BE2C (cell line): Measurements from ENCODE around the gene PSAT1.

Source experiments
- DNase-seq: peaks from one replicate; pipeline ENCODE4 v3.0.0-alpha.2; 2020
- H3K27me3 ChIP-seq: fragments of 250-450 bp; sonication (Bioruptor Pico); 2 replicates; pipeline ENCODE4 v1.5.1; 2020; ENCODE audit warnings: mild to moderate bottlenecking
- H3K36me3 ChIP-seq: fragments of 250-450 bp; sonication (Bioruptor Pico); 2 replicates; pipeline ENCODE4 v1.5.1; 2020; ENCODE audit warnings: mild to moderate bottlenecking
- H3K4me1 ChIP-seq: fragments of 250-450 bp; sonication (Bioruptor Pico); 2 replicates; pipeline ENCODE4 v1.5.1; 2020
- H3K4me3 ChIP-seq: 2 replicates; pipeline ENCODE4 v1.5.1; 2011; ENCODE audit warnings: low read depth, low read length
- H3K9me3 ChIP-seq: fragments of 250-450 bp; sonication (Bioruptor Pico); 2 replicates; pipeline ENCODE4 v1.5.1; 2020
- TF ChIP-seq, protein P1 (sequence below): IDR thresholded peaks from 2 replicates; pipeline ENCODE4 v1.5.1; 2012; ENCODE audit warnings: mild to moderate bottlenecking, low read depth, low read length

The PSAT1 gene

DNA sequence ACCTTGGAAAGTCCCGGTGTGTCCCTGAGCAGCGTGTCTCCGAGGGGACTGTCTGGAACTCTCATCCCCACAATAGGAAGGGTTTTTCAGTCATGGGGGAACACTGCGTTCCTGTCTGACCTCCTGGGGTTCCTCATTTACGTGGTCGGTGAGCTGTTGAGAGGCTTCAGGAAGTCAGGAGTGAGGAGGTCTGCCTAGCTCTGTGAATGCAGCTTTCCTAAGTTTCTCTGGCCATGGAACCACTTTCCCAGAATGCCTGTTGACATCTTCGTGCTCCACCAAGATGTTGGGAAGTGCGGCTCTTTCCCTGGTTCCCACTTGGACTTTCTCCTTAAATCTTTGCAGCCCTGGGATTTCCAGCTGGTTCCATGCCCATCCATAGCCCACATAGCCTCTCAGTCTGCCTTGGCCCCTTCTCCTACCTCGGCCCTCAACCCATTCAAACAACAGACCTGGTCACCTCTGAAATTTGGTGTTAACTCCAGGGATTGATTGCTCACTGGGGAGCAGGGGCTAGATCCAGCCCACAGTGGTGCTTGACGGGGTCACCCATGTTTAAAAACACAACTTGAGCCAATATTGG lies 27.2 kb downstream of the PSAT1 start:
- Histone ChIP-seq H3K36me3 (peaks cover 53% of the 10 kb centered on the region), H3K4me1 (peaks cover 15% of the 10 kb centered on the region), H3K27me3 (no peaks in the 10 kb centered on the region), H3K4me3 (no peak overlapping the region), H3K9me3 (no peaks in the 10 kb centered on the region)
- TF ChIP-seq, protein P1, sequence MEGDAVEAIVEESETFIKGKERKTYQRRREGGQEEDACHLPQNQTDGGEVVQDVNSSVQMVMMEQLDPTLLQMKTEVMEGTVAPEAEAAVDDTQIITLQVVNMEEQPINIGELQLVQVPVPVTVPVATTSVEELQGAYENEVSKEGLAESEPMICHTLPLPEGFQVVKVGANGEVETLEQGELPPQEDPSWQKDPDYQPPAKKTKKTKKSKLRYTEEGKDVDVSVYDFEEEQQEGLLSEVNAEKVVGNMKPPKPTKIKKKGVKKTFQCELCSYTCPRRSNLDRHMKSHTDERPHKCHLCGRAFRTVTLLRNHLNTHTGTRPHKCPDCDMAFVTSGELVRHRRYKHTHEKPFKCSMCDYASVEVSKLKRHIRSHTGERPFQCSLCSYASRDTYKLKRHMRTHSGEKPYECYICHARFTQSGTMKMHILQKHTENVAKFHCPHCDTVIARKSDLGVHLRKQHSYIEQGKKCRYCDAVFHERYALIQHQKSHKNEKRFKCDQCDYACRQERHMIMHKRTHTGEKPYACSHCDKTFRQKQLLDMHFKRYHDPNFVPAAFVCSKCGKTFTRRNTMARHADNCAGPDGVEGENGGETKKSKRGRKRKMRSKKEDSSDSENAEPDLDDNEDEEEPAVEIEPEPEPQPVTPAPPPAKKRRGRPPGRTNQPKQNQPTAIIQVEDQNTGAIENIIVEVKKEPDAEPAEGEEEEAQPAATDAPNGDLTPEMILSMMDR: no peak
- DNase-seq: no peak

DNA sequence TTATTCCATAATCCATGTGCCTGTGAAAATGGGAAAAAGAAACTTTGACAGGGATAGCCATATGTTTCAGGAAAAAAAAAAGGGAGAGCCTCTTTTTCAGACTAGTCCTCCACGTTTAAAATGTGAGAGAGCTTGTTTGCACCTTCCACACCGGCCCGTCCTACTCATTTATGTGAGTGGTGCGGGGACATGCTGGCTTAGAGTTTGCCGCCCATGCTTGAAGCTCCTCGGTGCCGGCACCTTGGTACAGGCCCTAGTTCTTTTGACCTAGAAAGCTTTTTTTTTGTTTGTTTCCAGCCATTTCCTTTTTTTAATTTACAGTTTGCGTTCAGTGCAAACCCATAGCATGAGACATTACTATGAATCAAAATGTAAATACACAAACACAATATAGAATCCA lies 27.8 kb downstream of the PSAT1 start:
- Histone ChIP-seq H3K36me3 (peaks cover 48% of the 10 kb centered on the region), H3K27me3 (no peaks in the 10 kb centered on the region), H3K9me3 (no peaks in the 10 kb centered on the region), H3K4me3 (no peak overlapping the region), H3K4me1 (peaks cover 15% of the 10 kb centered on the region)
- no peak for DNase-seq
- TF ChIP-seq, protein P1: no peak

DNA sequence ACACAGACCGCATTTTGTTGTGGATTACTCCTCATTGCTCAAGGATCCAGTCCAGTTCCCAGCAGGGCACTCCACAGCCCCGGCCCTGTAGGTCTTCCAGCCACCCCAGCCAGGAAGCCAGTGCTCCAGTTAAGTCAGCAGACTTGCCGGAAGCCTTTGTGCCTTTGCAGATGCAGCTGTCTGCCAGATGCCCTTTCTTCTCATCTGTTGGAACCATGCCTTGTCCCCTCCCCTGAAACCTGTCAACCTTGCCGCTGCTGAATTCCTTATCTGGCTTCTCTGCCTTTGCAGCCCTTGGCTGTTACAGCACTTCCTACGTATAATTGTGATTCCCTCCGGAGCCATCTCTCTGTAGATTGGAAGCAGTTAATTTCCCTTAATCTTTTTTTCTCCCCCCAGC lies 28.4 kb downstream of the PSAT1 start:
- peaks cover 50% of the 10 kb centered on the region for H3K36me3 ChIP-seq
- DNase-seq: peak; percentile 96
- peaks cover 15% of the 10 kb centered on the region for H3K4me1 ChIP-seq
- peak overlapping the region; percentile 6; the same call in 1 of the 2 replicates for H3K4me3 ChIP-seq
- TF ChIP-seq, protein P1: no peak
- H3K27me3 ChIP-seq: no peaks in the 10 kb centered on the region
- no peaks in the 10 kb centered on the region for H3K9me3 ChIP-seq

DNA sequence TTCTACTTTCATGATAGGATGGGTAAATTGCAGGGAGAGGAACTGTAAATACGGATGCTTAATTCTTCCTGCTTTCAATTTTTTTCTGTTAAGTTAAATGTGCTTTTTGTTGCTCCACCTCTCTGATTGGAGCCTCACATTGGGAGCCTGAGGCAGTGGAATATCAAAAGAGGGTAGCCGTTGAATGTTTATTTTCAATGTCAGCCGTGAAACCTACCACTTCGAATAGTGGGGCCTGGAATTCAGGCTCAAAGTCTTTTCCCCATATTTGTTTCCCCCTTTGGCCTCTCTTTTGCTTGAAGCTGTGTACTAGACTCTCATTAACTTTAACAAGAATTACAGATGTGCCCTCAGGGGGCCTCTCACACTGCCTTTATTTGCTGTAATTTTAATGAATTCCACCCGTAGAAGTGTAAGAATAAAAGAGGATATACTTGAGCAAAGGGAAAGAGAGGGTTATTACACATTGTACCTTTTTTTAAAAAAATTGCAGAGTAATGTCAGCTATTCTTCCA lies 29.0 kb downstream of the PSAT1 start:
- Histone ChIP-seq H3K27me3 (no peaks in the 10 kb centered on the region), H3K36me3 (peaks cover 52% of the 10 kb centered on the region), H3K4me3 (peak overlapping the region; percentile 6; the same call in 1 of the 2 replicates), H3K9me3 (no peaks in the 10 kb centered on the region), H3K4me1 (peaks cover 15% of the 10 kb centered on the region)
- DNase-seq: no peak
- TF ChIP-seq, protein P1: no peak

DNA sequence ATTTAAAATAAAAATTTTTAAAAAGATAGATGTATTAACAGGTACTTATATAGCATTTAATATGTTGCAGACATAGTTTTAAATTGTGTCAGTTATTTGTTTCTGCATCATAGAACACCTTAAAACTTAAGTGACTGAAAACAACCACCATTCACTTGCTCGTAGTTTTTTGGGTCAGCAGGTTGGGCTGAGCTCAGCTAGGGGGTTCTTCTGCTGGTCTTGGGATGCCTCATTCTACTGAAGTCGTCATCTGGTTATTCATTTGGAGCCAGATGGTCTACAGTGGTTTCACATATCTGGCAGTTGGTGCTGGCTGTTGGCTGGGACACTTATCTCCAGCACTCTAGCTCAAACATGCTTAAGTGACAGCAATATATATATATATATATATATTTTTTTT lies 29.6 kb downstream of the PSAT1 start:
- Histone ChIP-seq H3K9me3 (no peaks in the 10 kb centered on the region), H3K4me3 (no peak overlapping the region), H3K36me3 (peaks cover 50% of the 10 kb centered on the region), H3K27me3 (no peaks in the 10 kb centered on the region), H3K4me1 (peaks cover 15% of the 10 kb centered on the region)
- TF ChIP-seq, protein P1: no peak
- DNase-seq: no peak

DNA sequence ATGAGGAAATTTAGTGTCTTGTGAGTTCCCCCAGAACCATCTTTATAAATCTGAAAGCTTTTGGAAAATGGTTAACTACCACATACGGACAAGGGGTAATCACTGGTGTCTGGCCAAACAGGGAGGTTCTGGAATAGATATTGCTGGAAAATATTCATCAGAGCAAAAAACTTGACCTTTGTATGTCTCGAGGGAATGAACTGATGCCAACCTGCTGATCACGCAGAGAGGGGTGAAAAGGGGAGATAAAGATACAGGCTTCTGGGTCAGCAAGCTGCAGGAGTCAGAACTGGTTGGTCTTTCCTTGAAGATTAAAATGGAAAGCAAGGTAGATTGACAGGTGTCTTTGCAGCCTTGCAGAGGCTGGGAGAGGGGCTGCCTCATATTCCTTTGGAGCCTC lies 35.5 kb downstream of the PSAT1 start:
- no peak overlapping the region for H3K4me3 ChIP-seq
- no peak for DNase-seq
- no peaks in the 10 kb centered on the region for H3K4me1 ChIP-seq
- TF ChIP-seq, protein P1: no peak
- H3K9me3 ChIP-seq: no peaks in the 10 kb centered on the region
- peaks cover 40% of the 10 kb centered on the region for H3K36me3 ChIP-seq
- no peaks in the 10 kb centered on the region for H3K27me3 ChIP-seq
